VCaP (cell line): Measurements from ENCODE around the gene SEC24B.

Source experiments
- H3K27ac ChIP-seq: fragments of 450-650 bp; 2 replicates; pipeline ENCODE4 v1.5.1; 2017
- TF ChIP-seq, protein P1 (sequence below): fragments of 450-650 bp; conservative IDR thresholded peaks from 2 replicates; pipeline ENCODE4 v1.5.1; 2017; ENCODE audit warnings: mild to moderate bottlenecking, moderate library complexity

SEC24B gene

DNA sequence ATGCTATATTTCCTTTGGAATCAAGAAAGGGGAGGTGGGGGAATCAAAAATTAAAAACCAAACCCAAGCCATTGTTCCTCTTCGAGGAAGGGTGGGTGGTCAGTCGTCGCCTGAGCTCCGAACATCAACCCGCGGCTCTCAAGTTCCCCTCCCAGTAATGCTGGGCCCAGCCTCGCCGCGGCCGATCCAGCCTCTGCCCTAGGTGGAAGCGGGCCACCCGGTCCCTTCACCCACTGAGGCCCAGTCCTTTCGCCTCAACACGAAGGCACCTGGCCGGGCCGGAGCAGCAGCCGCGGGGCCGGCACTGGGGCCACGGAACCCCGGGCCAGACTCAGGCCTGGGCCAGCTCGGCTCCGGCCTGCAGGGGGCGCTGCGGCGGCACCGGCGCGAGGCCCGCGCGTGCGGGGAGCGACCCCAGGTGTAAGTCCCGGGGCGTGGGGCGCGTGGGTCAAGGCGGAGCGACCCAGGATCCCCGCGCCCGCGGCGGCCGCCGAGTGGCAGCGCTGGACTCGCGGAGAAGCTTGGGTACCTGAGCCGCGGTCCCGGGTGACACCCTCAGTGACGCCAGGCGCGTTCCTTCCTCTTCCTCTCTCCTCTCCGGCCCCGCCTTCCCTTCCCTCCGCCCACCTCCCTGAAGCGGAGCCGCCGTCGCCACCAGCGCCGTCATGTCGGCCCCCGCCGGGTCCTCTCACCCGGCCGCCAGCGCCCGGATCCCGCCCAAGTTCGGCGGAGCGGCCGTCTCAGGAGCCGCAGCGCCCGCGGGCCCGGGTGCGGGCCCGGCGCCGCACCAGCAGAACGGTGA lies at the start of gene SEC24B:
Gene SEC24B (plus strand): TSS at position 611 of the 802 bp plus-strand sequence. CDS start 55 bp downstream, at position 666.
- H3K27ac ChIP-seq: peak within 1 kb of the TSS; percentile 89
- TF ChIP-seq, protein P1, sequence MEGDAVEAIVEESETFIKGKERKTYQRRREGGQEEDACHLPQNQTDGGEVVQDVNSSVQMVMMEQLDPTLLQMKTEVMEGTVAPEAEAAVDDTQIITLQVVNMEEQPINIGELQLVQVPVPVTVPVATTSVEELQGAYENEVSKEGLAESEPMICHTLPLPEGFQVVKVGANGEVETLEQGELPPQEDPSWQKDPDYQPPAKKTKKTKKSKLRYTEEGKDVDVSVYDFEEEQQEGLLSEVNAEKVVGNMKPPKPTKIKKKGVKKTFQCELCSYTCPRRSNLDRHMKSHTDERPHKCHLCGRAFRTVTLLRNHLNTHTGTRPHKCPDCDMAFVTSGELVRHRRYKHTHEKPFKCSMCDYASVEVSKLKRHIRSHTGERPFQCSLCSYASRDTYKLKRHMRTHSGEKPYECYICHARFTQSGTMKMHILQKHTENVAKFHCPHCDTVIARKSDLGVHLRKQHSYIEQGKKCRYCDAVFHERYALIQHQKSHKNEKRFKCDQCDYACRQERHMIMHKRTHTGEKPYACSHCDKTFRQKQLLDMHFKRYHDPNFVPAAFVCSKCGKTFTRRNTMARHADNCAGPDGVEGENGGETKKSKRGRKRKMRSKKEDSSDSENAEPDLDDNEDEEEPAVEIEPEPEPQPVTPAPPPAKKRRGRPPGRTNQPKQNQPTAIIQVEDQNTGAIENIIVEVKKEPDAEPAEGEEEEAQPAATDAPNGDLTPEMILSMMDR: peak; percentile 93

DNA sequence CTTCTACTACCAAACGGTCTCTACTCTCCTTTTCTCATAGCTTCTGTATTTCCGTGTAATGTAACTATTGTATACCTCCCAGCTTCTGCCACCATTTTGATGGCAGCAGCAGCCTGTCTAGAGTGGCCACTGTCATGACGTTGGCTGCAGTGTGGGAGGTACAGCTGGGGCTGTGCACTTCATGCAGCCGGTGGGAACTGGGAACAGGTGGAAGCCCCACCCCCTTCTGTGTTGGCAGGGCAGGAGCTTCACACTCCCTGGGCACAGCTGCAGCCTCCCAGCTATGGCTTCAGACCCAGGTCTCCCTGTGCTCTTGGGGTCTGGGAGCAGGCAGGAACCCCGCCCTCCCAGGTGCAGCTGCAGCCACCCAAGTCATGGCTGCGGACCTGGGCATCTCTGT lies 49.8 kb upstream of the SEC24B start:
- TF ChIP-seq, protein P1: no peak

DNA sequence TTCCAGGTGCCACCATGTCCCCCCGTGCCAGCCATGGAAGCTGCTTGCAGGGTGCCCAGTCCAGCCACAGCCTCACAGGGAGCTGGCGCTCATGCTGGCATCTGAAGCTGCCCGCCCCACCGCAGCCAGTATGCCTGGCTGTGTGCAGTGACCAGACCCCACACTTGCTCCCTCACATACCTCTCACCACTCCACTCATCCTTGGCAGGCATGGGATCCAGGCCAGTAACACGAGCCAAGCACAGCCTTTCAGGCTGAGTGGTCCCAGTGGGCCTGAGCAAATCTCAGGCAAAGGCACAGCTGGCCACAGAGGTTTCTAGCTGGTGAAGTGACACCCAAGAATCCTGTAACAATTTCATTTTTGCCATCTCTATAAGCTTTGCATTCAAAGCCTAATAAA lies 48.4 kb upstream of the SEC24B start:
- TF ChIP-seq, protein P1: no peak
- no peak overlapping the region for H3K27ac ChIP-seq

More for the DNA sequence above, 49.8 kb upstream of the SEC24B start:
- H3K27ac ChIP-seq: no peak overlapping the region

DNA sequence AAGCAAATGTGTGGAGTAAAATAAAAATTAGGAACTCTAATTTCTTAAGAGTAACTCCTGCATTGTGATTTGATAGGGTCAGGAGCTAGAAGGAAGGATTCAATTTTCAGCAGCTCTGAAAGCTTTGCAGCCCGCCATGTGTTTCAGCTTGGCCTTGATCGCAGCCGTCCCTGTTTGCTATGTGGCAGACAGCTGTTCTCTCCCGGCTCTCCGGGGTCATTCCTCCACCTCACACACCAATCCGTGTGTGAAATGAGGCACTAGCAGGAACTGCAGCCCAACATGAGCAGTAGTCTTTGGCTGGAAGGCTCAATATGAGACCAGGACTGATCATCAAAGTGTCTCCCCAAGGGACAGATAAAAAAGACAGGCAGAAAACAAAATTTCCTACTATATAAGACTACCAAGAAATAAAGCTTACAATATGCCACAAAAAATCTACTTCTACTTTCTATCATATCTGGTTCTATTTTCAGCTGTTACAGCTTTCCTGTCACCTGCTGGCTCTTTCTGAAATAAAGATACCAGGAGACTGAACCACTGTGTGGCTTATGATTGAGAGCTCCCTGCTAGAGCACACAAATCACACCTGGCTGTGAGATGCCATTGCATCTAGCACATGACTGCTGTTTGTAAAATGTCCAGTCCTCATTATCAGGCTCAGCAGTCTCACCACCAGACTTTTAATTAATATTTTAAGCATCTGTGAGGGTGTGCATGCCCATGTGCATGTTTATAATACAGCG lies 44.1 kb upstream of the SEC24B start:
- TF ChIP-seq, protein P1: no peak

DNA sequence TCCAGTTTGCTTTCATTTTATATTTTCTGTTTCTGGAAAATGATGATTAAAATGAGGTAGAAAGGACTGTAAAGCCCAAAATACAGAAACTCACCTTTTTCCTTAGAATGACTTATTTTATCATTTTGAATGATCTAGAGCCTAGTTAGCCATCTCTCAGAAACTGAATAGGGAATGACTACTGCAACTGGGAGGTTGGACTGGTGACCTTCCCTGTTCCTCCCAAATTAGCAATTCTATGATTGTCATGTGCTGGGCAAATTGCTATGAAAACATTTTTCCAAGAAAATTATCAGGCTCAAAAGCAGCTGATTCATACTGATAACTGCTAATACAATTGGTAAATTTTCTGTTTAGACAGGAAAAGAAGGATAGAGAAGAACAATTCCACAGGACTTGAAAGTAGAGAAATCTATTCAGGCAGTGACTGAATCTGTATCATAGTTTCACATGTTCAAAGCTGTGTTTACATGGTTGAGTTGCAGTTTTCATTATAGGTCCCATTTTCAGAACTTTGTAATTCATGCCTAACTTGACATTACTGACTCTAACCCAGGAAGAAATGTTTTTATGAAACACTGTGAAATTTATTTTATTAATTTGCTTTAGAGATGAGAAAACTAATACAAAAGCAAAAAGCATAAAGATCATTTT lies 43.4 kb upstream of the SEC24B start:
- H3K27ac ChIP-seq: no peak overlapping the region
- TF ChIP-seq, protein P1: no peak

More for the DNA sequence above, 44.1 kb upstream of the SEC24B start:
- H3K27ac ChIP-seq: no peak overlapping the region

DNA sequence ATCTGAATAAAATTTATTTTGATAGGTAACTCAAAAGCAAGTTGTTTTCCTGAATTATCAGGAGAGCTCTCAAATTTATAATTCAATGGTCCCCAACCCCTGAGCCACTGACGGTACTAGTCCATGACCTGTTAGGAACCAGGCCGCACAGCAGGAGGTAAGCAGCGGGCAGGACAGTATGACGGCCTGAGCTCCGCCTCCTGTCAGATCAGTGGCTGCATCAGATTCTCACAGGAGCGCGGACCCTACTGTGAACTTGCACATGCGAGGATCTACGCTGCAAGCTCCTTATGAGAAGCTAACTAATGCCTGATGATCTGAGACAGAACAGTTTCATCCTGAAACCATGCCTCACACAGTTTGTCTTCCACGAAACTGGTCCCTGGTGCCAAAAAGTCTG lies 37.9 kb upstream of the SEC24B start:
- TF ChIP-seq, protein P1: no peak
- no peak overlapping the region for H3K27ac ChIP-seq

DNA sequence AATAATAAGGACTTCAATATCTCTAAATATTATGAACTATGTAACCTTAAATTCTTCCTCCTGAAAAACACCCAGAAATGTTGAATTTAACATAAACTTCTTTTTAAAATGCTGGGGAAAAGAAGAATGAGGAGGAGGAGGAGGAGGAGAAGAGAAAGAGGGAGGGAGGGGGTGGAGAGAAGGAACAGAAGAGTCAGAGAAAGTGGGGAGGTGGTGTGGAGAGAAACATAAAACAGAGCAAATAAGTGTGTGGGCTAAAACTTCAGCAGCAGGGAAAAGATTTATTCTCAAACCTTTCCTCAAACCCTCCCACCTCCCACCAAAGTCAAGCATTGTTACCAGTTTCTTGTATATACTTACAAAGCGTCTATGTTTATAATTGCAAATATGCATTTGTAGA lies 34.7 kb upstream of the SEC24B start:
- TF ChIP-seq, protein P1: no peak
- no peak overlapping the region for H3K27ac ChIP-seq
